Stimulated activated CD4-positive, alpha-beta T cell treated with anti-CD3 and anti-CD28 coated beads, Interleukin-2, amount 100 ng/mL, for 24 hours (primary cell): Measurements from ENCODE around the gene SLC49A4.
"Not testable (repeated sequence)": the region's sequence is repeated elsewhere in the genome, so short reads cannot be mapped to it uniquely, and the experiment has no call there.

Experiments
- DNase-seq, 2 donors: peaks; one replicate each; pipeline ENCODE4 v3.0.0-alpha.2; 2020

Gene SLC49A4

GRCh38 chr3:122794779-122795673 lies at the start of gene SLC49A4:
SLC49A4 (plus strand) TSS chr3:122795069; CDS start chr3:122795193, 124 bp downstream.
- peak; percentile 70 to 76 for DNase-seq

GRCh38 chr3:122745369-122746021 lies 49.4 kb upstream of the SLC49A4 start:
- DNase-seq: no peak

- DNase-seq: not testable (repeated sequence)
These were observed 47.6 kb upstream of the SLC49A4 start for GRCh38 chr3:122747295-122747694.

GRCh38 chr3:122748347-122748746 lies 46.5 kb upstream of the SLC49A4 start:
- no peak for DNase-seq

GRCh38 chr3:122754929-122755328 lies 39.9 kb upstream of the SLC49A4 start:
- DNase-seq: no peak

- no peak for DNase-seq
These were observed 39.4 kb upstream of the SLC49A4 start for GRCh38 chr3:122755491-122755890.

GRCh38 chr3:122758877-122759560 lies 35.9 kb upstream of the SLC49A4 start:
- DNase-seq: no peak

- no peak for DNase-seq
These were observed 34.2 kb upstream of the SLC49A4 start for GRCh38 chr3:122760453-122761271.

GRCh38 chr3:122766430-122766829 lies 28.4 kb upstream of the SLC49A4 start:
- no peak for DNase-seq

GRCh38 chr3:122767540-122768372 lies 27.1 kb upstream of the SLC49A4 start:
- no peak for DNase-seq

GRCh38 chr3:122770521-122771202 lies 24.2 kb upstream of the SLC49A4 start:
- DNase-seq: no peak

- DNase-seq: no peak
These were observed 22.0 kb upstream of the SLC49A4 start for GRCh38 chr3:122772827-122773226.

GRCh38 chr3:122773944-122774509 lies 20.8 kb upstream of the SLC49A4 start:
- no peak for DNase-seq

- DNase-seq: no peak
These were observed 20.3 kb upstream of the SLC49A4 start for GRCh38 chr3:122774564-122774963.

- DNase-seq: no peak
These were observed 18.0 kb upstream of the SLC49A4 start for GRCh38 chr3:122776675-122777468.

- DNase-seq: no peak
These were observed 17.3 kb upstream of the SLC49A4 start for GRCh38 chr3:122777563-122777962.

GRCh38 chr3:122782804-122783203 lies 12.1 kb upstream of the SLC49A4 start:
- no peak for DNase-seq

- no peak for DNase-seq
These were observed 10.4 kb upstream of the SLC49A4 start for GRCh38 chr3:122784436-122784835.

- DNase-seq: no peak
These were observed 9.6 kb upstream of the SLC49A4 start for GRCh38 chr3:122785231-122785630.

GRCh38 chr3:122786066-122786465 lies 8.8 kb upstream of the SLC49A4 start:
- no peak for DNase-seq
